ENCODE results near the gene JDP2. TPM values are rescaled to one million over a fixed set of nuclear protein-coding genes. Genes with fewer than 3 reads are reported as not detected.

The JDP2 gene
- total RNA-seq, 1 experiment from 2014 or later: 22.8 TPM

- no peak overlapping the region for H2AFZ ChIP-seq (ENCODE audit: low read length)
- no CpG with 5 or more reads among the region's 3 CpGs for WGBS (ENCODE audit: extremely low coverage, insufficient read length, low lambda C conversion rate)
- H2BK15ac ChIP-seq (ENCODE audit: low read depth, low read length): no peak overlapping the region
- H4K5ac ChIP-seq (ENCODE audit: insufficient read length, low read depth, low read length): no peak overlapping the region
- H4K91ac ChIP-seq (ENCODE audit: insufficient read length, low read depth, low read length): no peak overlapping the region
- no peak overlapping the region for H4K8ac ChIP-seq (replicated peaks; ENCODE audit: insufficient read length, low read depth, low read length)
- H3K27ac ChIP-seq (ENCODE audit: insufficient read length, low read depth, low read length): no peak overlapping the region
- Mint-ChIP-seq H3K27ac (no peak overlapping the region; a peak in 1 of 7 replicates), H3K27me3 (ENCODE audit: low read depth) (no peaks in the 10 kb centered on the region; the same call in none of the 2 replicates), H3K9me3 (no peaks in the 10 kb centered on the region), H3K4me1 (peaks cover 34 to 37% of the 10 kb centered on the region in 2 experiments), H3K4me3 (no peak overlapping the region), H3K36me3 (ENCODE audit: insufficient read depth in 1 of 3, low read depth in 3 of 3) (no peaks in the 10 kb centered on the region)
- no peak overlapping the region for H2BK20ac ChIP-seq (ENCODE audit: low read depth, low read length, poor library complexity, severe bottlenecking)
- no peak for DNase-seq
- no peak overlapping the region for H2BK120ac ChIP-seq (ENCODE audit: low read depth, low read length, poor library complexity, severe bottlenecking)
- no peak overlapping the region for H2BK5ac ChIP-seq (ENCODE audit: insufficient read length, low read length)
- peaks cover 5% of the 10 kb centered on the region; the same call in 1 of the 2 replicates for H3K4me1 ChIP-seq (ENCODE audit: insufficient read depth, low read length)
- no peaks in the 10 kb centered on the region for H3K9me3 ChIP-seq (ENCODE audit: control insufficient read depth, low read depth, low read length)
- TF ChIP-seq CTCF (conservative IDR thresholded peaks at IDR 0.05): no peak
- H3K79me2 ChIP-seq (ENCODE audit: insufficient read depth, low read length): no peaks in the 10 kb centered on the region
- H3K4ac ChIP-seq (ENCODE audit: low read depth, low read length): no peak overlapping the region
- no peaks in the 10 kb centered on the region for H3K23me2 ChIP-seq (ENCODE audit: insufficient read length, low read depth, low read length, poor library complexity, severe bottlenecking)
- H4K20me1 ChIP-seq (ENCODE audit: control insufficient read depth, insufficient read depth, insufficient read length): no peaks in the 10 kb centered on the region
- no peak overlapping the region for H3K18ac ChIP-seq (ENCODE audit: insufficient read length, low read depth, low read length)
- H3K4me2 ChIP-seq (ENCODE audit: insufficient read depth, insufficient read length, low read length): no peak overlapping the region
- H3K27me3 ChIP-seq (ENCODE audit: insufficient read depth, low read length): no peaks in the 10 kb centered on the region
- H3K56ac ChIP-seq (ENCODE audit: insufficient read length, low read depth, low read length): no peak overlapping the region
- H3T11ph ChIP-seq (ENCODE audit: low read length): no peak overlapping the region
- no peak overlapping the region for H3K23ac ChIP-seq (ENCODE audit: insufficient read length, low read depth, low read length)
- no peak overlapping the region for H3K14ac ChIP-seq (ENCODE audit: insufficient read depth, low read length)
- no peak overlapping the region for H2AK5ac ChIP-seq (ENCODE audit: insufficient read length, low read length)
- no peak overlapping the region for H3K9ac ChIP-seq (ENCODE audit: extremely low read depth, insufficient read length, low read length)
- no peaks in the 10 kb centered on the region for H3K79me1 ChIP-seq (ENCODE audit: insufficient read depth, low read depth, low read length, poor library complexity, severe bottlenecking)
- H2BK12ac ChIP-seq (ENCODE audit: insufficient read length, low read depth, low read length): no peak overlapping the region
These were observed 21.0 kb upstream of the JDP2 start for GRCh38 chr14:75406856-75407255.
